NCI-H187 treated with DMSO at 0.1 percent for 48 hours (cell line): ENCODE data around the gene IL6.
"Not testable (repeated sequence)": the region's sequence is repeated elsewhere in the genome, so short reads cannot be mapped to it uniquely, and the experiment has no call there.

Source experiments
- DNase-seq: peaks from one replicate; lab custom pipeline; 2025; lab: John Stamatoyannopoulos, UW

Gene IL6

GRCh38 chr7:22726345-22726906 is 574 bp upstream of the IL6 start:
- peak; percentile 48 for DNase-seq

GRCh38 chr7:22727714-22728035 is 675 bp downstream of the IL6 start:
- no peak for DNase-seq

- no peak for DNase-seq
Observed at GRCh38 chr7:22728401-22729029, 1.5 kb downstream of the IL6 start.

GRCh38 chr7:22729180-22729825 is 2.3 kb downstream of the IL6 start:
- no peak for DNase-seq

GRCh38 chr7:22730066-22730710 is 3.2 kb downstream of the IL6 start:
- no peak for DNase-seq

- no peak for DNase-seq
Observed at GRCh38 chr7:22730921-22731654, 4.1 kb downstream of the IL6 start.

- no peak for DNase-seq
Observed at GRCh38 chr7:22731766-22732165, 4.8 kb downstream of the IL6 start.

GRCh38 chr7:22732556-22733126 is 5.6 kb downstream of the IL6 start:
- DNase-seq, result no peak

GRCh38 chr7:22733761-22734160 is 6.8 kb downstream of the IL6 start:
- DNase-seq, result no peak

GRCh38 chr7:22743014-22743413 is 16.0 kb downstream of the IL6 start:
- DNase-seq, result no peak

- no peak for DNase-seq
Observed at GRCh38 chr7:22751341-22751740, 24.3 kb downstream of the IL6 start.

GRCh38 chr7:22757338-22757994 is 30.5 kb downstream of the IL6 start:
- no peak for DNase-seq

GRCh38 chr7:22758576-22758975 is 31.6 kb downstream of the IL6 start:
- DNase-seq, result no peak

- no peak for DNase-seq
Observed at GRCh38 chr7:22759721-22760120, 32.7 kb downstream of the IL6 start.

- no peak for DNase-seq
Observed at GRCh38 chr7:22762866-22763265, 35.9 kb downstream of the IL6 start.

- DNase-seq, result no peak
Observed at GRCh38 chr7:22765609-22766008, 38.6 kb downstream of the IL6 start.

- no peak for DNase-seq
Observed at GRCh38 chr7:22771194-22771871, 44.3 kb downstream of the IL6 start.

GRCh38 chr7:22771872-22772228 is 44.9 kb downstream of the IL6 start:
- DNase-seq, result no peak

- DNase-seq, result no peak
Observed at GRCh38 chr7:22772885-22773284, 45.9 kb downstream of the IL6 start.

GRCh38 chr7:22776964-22777363 is 50.0 kb downstream of the IL6 start:
- DNase-seq, result no peak

- DNase-seq, result not testable (repeated sequence)
Observed at GRCh38 chr7:22779730-22780323, 52.8 kb downstream of the IL6 start.
